ENCODE results near the gene POLR3F.

GRCh38 chr20:18496042-18496441 is 28.9 kb downstream of the POLR3F start:
- TF ChIP-seq CTCF (IDR thresholded peaks at IDR 0.05 in 4 of 5, conservative IDR thresholded peaks at IDR 0.05 in 1 of 5) (no peak), POLR2A (IDR thresholded peaks at IDR 0.05) (no peak)

Measured in gastrocnemius medialis (tissue), 4 donors.